HCT116 (cell line): Measurements from ENCODE around the gene CTDSP1.

Experiments
- ATF3 ChIP-seq: IDR thresholded peaks from 2 replicates; pipeline ENCODE4 v1.6.1; 2012
- CEBPB ChIP-seq: IDR thresholded peaks from 2 replicates; pipeline ENCODE4 v1.6.1; 2012; ENCODE audit warnings: low read depth

GRCh38 chr2:218364196-218364595 is 35.5 kb upstream of the CTDSP1 start:
- TF ChIP-seq CEBPB: no peak
- no peak for TF ChIP-seq ATF3
